NCI-H345 treated with DMSO at 0.1 percent for 48 hours (cell line): Measurements from ENCODE around the gene LINGO1.

Experiments used
- DNase-seq: peaks from one replicate; lab custom pipeline; 2025; ENCODE audit not compliant: unreplicated experiment; lab: John Stamatoyannopoulos, UW

The LINGO1 gene

GRCh38 chr15:77573802-77574201, 58.9 kb downstream of the LINGO1 start:
- no peak for DNase-seq

GRCh38 chr15:77572186-77572585, 60.5 kb downstream of the LINGO1 start:
- DNase-seq, result no peak

DNA sequence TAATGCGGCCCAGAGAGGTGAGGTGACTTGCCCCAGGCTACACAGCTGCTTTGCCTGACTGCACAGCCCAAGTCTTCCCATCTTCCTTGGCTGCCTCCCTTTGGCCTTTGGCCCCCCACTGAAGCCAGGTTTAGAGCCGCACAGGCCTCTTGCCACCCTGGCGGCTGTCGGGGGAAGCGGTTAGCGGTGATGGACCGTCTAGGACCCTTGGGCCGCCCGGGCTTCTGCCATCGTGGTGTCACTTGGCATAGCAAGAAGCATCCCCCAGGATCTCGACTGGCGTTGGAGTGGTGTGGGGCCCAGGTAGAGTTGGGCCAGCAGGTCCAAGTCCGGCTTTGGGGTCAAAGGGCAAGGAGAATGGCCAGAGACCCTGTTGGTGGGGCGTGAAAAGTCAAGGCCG, 61.0 kb downstream of the LINGO1 start:
- no peak for DNase-seq

DNA sequence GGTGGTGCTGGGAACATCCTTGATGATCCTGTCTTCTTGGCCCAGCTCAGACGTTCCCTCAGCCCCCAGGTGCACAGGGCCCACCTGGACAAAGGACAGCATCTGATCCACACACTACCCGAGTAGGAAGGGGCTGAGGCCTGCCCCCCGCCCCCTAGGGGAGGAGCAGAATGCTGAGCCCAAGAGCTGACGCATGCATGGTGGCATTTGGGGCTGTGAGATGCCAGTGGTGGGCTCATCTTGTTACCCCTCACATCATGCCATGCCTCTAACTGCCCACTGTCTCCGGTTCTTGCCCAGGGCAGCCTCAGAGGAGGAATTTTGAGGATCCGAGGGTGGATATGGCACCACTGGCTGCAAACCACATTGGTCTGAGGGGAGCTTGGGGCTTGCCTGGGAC, 61.5 kb downstream of the LINGO1 start:
- no peak for DNase-seq

DNA sequence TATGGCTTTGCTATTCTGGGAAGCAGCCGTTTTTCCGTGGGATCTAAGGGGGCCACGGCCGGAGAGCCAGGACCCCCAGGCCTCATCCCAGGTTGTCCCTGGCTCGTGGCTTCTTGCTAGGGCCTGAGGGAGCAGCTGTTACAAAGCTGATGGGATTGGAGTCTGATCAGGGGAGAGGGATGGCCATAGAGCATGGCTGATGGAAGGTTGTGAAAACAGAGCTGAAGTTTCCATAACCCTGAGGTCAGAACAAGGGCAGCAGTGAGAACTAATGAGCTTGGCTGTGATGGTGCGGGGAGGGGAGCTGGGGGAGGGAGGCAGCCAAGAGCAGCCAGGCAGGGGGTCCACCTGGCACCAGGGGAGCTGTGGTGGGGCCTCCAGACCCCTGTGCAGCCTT, 63.0 kb downstream of the LINGO1 start:
- DNase-seq, result no peak

- no peak for DNase-seq
Observed at GRCh38 chr15:77568973-77569728, 63.6 kb downstream of the LINGO1 start.

GRCh38 chr15:77568014-77568972, 64.4 kb downstream of the LINGO1 start:
- no peak for DNase-seq

DNA sequence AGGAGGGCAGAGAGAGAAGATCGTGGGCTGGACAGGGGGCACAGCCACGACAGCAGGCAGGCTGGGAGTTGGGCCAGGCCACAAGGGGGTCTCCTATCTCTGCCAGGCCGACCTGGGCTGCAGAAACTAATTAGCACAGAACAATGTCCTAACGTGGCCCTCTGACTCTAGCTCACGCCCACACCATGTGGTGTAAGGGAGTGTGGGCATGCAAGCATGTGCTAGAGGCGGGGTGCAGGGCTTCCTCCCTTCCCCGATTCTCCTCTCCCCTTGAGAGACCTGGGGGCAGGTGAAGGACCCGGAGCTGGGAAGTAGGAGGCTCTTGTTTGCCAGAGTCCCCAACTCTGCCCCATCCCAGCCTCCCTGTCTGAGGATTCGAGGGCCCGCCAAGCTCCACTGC, 65.5 kb downstream of the LINGO1 start:
- no peak for DNase-seq

DNA sequence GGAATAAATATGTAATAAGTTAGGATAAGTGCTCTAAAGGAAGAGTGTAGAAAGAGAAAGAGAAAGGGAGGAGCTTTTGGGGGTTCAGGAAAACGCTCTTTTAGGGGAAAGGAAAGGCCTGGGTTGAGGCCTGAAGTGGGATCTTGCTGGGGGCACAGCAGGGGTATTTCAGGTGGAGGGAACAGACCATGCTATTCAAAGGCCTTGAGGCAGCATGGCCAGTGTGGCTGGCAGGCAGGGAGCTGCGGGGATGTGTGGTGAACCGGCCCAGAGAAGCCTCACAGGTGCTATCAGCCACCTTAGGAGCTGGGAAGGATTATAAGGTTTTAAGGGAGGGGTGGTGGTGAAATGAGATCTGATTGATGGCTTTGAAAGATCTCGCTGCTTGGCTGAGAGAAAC, 66.6 kb downstream of the LINGO1 start:
- DNase-seq, result no peak

DNA sequence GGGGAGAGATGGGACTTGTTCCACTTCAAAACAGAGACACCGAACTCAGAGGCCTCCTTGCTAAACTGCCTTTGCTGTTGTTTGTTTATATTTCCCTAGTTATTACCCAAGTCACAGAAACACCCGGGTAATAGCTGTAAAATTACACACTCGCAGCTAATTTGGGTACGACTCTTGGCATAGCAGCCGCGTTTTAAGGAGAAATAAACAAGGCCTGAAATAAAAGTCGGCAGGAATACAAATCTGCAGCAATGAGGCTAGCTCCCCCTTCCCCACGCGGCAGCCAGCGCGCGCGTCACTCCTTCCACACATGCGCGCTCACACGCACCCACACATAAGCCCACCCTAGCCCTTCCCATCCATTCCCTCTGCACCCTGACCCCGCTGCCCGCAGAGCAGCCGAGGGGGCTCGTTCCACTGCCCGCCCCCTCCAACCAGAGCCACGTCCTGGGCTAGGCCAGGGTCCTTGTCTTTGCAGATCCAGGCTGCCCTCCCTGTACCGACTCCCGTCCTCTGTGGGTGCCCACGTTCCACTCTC, 67.3 kb downstream of the LINGO1 start:
- no peak for DNase-seq

- DNase-seq, result no peak
Observed at GRCh38 chr15:77564938-77565337, 67.8 kb downstream of the LINGO1 start.

GRCh38 chr15:77564341-77564740, 68.4 kb downstream of the LINGO1 start:
- no peak for DNase-seq

DNA sequence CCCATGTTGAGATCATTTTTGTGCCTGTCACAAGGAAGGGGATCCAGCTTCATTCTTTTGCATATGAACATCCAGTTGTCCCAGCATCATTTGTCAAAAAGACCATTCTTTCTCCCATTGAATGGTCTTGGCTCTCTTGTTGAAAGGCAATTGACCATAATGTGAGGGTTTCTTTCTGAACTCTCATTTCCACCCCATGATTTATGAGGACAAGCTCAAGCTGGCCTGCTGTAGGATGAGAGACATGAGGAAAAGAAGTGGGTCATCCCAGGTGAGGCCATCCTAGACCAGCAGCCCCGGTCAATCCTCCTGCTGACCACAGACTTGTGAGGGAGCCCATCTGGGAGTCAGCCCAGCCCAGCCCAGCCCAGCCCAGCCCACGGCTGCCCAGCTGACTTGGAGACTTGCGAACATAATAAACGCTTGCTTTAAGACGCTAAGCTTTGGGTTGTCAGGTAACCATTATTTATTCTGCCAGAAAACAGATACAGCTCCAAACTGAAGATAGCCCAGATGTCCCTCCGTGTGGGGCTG, 69.0 kb downstream of the LINGO1 start:
- DNase-seq, result no peak
